Head of caudate nucleus (tissue), 42 donors: ENCODE data around the gene LHX4.

Source experiments
- DNase-seq, 42 donors: peaks; one replicate each; pipeline versions ENCODE4 v3.0.0 to v3.0.0-alpha.2; 2020 to 2021; ENCODE audit warnings: mixed read lengths in 7 of 42
- intact Hi-C: fragments of 100-400 bp; cut with DNase I; formaldehyde crosslinking; loops from one replicate; pipeline ENCODE4 v1.15.0; 2022

The LHX4 gene

DNA sequence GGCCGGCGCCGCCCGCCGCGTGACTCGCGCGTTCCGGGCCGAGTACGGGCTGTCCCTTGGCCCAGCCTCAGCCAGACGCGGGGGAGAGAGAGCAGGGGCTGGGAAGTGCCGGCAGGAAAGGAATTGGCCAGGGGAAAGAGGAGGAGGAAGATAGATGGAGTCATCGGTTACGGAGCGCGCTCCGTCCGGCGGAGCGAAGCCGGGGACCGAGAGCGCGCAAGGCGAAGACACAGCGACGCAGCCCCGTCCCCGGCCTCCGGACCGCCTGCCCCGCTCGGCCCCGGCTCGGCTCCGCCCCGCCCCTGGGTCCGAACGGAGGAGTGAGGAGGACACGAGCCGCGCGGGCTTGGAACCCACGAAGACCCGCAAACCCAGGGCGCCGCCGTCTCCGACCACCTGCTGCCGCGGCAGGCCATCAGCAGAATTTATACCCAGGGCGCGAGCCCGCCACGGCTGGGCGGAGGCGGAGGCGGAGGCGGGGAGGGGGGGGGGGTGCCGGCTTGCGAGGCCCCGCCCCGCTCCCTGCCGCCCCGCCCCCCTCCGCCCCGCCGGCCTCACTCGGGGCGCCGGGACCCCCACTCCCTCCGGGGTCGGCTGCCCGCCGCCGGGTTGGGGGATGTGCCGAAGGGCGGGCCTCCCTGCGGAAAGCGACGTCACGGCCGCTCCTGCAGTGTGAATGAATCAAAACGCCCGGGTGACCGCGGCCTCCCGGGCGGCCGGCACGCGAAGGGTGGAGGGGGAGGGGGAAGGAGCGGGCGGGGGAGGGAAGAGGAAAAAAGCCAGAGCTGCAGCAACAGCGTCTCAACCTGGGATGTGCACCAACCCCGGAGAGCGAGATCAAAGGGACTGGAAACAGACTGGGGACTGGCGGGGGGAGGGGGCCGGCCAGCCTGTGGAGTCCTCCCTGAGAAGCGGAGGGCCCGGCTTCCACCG is at the start of gene LHX4:
Gene LHX4 (plus strand): TSS at position 782 of the 933 bp plus-strand sequence. CDS start 266 bp downstream, outside the sequence.
- no peak for DNase-seq
- intact Hi-C loops: no loop called here

- peak in 14 of 42 donors; percentile 27 to 74 (median 41) for DNase-seq
- intact Hi-C loops: loop anchor here (10.0 kb wide), 1 partner anchor 304 kb away; no protein-coding TSS in a partner anchor
Observed at GRCh38 chr1:180181048-180181447, 49.0 kb upstream of the LHX4 start.

DNA sequence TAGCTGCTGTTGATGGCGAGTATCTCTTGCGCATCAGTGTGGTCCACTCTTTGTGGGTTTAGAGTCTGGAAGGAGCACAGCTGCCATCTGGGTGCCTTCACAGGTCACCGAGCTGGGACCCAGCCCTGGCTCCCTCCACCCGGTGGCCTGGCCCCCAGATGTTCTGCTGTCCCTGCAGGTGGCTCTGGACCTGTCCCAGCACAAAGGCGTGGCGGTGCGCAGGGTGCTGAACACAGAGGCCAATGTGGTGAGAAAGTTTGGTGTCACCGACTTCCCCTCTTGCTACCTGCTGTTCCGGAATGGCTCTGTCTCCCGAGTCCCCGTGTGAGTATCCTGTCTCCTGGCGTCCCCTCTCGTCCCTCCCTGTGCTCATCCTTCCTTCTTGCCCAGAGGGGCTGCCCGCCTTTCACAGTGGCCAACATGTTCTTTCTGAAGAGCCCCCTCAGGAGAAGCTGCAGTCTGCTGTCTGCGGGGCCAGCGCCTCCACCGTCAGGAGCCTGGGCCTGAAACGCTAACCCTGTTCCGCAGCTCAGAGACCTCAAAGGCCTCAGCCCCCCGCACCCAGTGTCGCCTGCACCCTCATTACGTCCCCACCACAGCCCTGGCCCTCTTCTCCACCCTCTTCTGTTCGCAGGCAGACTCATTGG is 47.9 kb upstream of the LHX4 start:
- no peak for DNase-seq
- intact Hi-C loops: loop anchor here (10.0 kb wide), 1 partner anchor 303 kb away; no protein-coding TSS in a partner anchor

DNA sequence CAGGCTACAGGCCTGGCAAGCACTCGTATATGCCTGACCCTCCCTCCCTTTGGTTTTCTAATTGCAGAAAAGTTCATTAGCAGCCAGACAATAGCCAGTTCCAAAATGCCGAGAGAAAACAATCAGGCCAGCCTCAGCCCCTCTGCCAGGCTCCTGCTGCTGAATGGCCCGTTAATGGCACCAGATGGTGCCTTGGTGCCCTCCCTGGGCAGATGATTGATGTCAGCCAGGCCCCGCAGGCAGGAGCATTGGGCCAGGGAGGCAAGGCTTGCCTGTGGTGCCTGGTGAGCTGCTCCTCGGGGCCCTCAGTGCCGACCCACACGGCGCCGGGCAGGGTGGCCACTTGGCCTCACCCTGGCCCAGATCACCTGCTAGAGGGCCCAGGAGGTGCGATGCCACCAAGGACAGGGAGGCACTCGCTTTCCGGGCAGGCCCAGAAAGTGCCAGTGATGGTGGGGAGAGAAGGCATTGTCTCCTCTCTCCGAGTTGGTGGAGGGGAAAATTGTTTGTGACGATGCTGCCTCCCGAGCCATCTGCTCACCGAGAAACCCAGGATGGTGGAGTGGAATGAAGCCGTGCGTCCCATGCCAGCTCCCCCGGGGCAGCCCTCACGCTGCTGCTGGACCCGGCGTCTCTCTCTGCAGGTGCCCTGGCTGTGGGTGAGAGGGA is 47.3 kb upstream of the LHX4 start:
- intact Hi-C loops: loop anchor here (10.0 kb wide), 1 partner anchor 302 kb away; no protein-coding TSS in a partner anchor
- DNase-seq: peak in 1 of 42 donors; percentile 7

DNA sequence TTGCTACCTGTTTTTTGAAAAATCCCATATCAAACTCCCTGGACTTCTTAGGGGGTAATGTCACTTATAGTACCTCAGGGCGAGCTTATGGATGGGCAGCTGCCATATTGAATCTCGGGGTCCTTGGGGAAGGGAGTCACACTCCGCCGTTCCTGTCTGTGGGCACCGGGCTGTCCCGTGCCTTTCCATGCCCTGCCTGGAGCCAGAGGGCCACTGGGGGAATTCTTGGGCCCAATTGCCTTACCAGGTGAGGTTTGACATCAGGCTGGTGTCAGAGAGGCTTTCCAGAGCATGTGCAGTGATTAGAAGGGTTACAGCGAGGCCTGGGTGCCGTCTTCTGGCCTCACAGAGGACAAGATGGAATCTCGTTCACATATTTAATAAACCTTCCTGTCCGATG is 46.6 kb upstream of the LHX4 start:
- intact Hi-C loops: loop anchor here (10.0 kb wide), 1 partner anchor 301 kb away; no protein-coding TSS in a partner anchor
- no peak for DNase-seq

GRCh38 chr1:180184041-180184440 is 46.0 kb upstream of the LHX4 start:
- intact Hi-C loops: loop anchor here (10.0 kb wide), 1 partner anchor 301 kb away; no protein-coding TSS in a partner anchor
- no peak for DNase-seq

- DNase-seq: no peak
- intact Hi-C loops: loop anchor here (10.0 kb wide), 1 partner anchor 300 kb away; no protein-coding TSS in a partner anchor
Observed at GRCh38 chr1:180185281-180185680, 44.8 kb upstream of the LHX4 start.

DNA sequence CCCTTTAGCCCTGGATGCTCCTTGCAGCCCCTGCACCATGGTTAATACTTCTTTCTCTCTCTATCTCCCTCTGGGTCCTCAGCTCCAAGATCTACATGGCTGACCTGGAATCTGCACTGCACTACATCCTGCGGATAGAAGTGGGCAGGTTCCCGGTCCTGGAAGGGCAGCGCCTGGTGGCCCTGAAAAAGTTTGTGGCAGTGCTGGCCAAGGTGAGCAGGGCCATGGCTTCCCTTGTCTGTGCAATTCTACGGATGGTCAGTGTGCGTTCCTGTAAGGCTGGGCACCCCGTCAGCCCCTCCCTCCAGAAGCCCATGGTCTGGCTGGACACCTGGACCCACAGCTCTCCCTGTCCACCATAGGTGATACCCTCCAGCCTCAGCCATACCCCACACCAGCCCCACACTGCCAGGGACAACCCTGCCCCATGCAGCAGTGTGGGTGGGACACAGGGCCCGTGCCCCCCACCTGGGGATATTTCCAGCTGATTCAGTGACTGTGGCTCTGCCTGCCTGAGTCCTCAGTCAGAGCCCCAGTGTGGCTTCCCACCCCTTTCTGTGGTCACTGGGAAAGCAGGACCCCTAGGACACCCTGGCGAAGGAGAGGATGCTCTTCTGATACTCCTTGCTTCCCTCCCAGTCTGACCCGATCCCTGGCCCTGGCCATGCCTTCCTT is 44.0 kb upstream of the LHX4 start:
- no peak for DNase-seq
- intact Hi-C loops: loop anchor here (10.0 kb wide), 1 partner anchor 299 kb away; no protein-coding TSS in a partner anchor

DNA sequence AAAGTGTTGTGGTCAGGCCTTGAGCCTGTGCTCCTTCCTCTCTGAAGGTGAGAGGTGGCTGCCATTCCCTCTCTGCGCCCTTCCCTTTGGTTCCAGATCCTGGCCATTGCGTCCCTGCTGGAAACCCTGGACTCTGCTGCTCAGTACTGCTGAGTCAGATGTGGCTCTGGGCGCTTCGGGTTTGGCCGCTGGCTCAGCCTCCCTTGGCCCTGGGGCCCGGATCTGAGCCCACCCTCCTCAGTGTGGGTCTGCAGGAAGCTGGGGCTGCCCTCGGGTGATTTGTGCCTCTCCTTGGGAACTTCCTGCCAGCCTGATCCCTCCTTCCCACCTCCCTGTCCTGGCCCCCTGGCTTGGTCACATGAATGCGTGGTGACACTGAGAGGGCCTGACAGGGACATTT is 43.2 kb upstream of the LHX4 start:
- intact Hi-C loops: loop anchor here (10.0 kb wide), 1 partner anchor 298 kb away; no protein-coding TSS in a partner anchor
- DNase-seq: peak in 2 of 42 donors; percentile 24 to 50

- DNase-seq: no peak
- intact Hi-C loops: loop anchor here (10.0 kb wide), 1 partner anchor 297 kb away; no protein-coding TSS in a partner anchor
Observed at GRCh38 chr1:180187626-180188025, 42.4 kb upstream of the LHX4 start.

- DNase-seq: peak in 39 of 42 donors; percentile 28 to 70 (median 50)
- intact Hi-C loops: loop anchor here (10.0 kb wide), 1 partner anchor 297 kb away; no protein-coding TSS in a partner anchor
Observed at GRCh38 chr1:180188091-180188506, 42.0 kb upstream of the LHX4 start.

- intact Hi-C loops: loop anchor here (10.0 kb wide), 1 partner anchor 296 kb away; no protein-coding TSS in a partner anchor
- DNase-seq: no peak
Observed at GRCh38 chr1:180188684-180189175, 41.3 kb upstream of the LHX4 start.

- DNase-seq: no peak
- intact Hi-C loops: no loop called here
Observed at GRCh38 chr1:180190091-180190490, 40.0 kb upstream of the LHX4 start.

DNA sequence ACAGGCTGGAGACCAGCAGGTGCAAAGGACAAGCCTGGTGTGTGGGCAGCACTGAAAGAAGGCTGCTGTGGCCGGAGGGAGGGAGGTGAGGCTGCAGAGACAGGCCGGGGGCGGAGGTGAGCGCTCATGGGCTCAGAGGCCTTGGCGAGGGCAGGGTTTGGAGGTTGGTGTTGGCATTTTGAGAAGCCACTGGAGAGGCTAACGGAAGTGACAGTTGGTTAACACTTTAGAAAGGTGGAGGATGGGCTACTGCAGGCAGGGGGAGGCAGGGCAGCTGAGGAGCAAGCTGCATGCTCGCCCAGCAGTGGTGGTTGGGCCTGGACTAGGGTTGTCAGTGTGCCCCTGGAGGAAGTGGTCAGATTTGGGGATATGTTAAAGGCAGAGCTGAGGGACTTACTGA is 37.9 kb upstream of the LHX4 start:
- intact Hi-C loops: no loop called here

DNA sequence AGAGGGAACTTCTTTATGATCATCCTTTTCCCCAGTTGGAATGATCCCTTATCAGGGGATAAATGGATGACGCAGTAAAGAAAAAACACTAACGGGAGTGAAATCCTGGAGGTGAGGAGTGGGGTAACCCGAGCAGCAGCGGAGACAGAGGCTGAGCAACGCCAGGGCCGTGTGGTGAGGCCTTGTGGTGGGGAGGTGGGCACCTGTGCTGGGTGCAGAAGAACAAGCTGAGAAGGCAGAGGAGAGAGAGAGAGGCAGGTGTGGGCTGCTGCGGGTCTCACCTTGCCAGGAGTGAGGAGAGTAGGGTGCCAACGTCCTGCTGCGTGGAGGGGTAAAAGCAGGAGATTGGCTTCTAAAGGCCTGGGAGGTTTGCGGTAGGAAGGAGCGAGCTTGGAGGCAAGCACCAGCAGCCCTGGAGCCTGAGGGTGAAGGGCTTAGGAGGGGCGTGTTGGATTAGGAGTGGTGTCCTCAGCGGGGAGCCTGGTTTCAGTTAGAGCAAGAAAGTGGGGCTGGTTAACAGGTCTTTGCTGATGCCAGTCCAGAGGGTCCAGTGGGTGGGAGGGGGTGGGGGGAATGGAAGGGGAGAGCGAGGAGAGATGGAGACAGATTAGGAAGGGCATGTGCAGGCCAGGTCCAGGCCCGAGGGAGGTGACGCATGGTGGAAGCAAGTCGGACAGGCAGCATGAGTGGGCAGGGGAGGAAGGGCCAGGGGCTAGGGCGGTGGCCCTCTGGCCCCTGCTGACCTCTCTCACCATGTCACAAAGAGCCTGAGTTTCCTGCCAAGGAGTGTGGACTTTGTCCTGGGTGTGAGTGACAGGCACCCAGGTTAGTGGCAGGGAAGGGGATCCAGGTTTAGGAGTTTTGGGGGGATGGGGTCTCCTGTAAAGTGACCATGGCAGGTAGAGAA is 36.7 kb upstream of the LHX4 start:
- intact Hi-C loops: no loop called here
- DNase-seq: no peak

More for the DNA sequence above, 37.9 kb upstream of the LHX4 start:
- no peak for DNase-seq

GRCh38 chr1:180194048-180194425 is 36.0 kb upstream of the LHX4 start:
- intact Hi-C loops: no loop called here

GRCh38 chr1:180194546-180195207 is 35.4 kb upstream of the LHX4 start:
- intact Hi-C loops: no loop called here
- no peak for DNase-seq

More at GRCh38 chr1:180194048-180194425, 36.0 kb upstream of the LHX4 start:
- no peak for DNase-seq
